ENCODE results near the gene CXCR4. TPM values are rescaled to one million over a fixed set of nuclear protein-coding genes. Genes with fewer than 3 reads are reported as not detected.

The CXCR4 gene
- total and polyA plus RNA-seq, 10 of the 15 experiments (the other 5 are each of a cell fraction or from before 2014, with no cell fraction given): 31.1 to 749 (median 52.7) TPM

DNA sequence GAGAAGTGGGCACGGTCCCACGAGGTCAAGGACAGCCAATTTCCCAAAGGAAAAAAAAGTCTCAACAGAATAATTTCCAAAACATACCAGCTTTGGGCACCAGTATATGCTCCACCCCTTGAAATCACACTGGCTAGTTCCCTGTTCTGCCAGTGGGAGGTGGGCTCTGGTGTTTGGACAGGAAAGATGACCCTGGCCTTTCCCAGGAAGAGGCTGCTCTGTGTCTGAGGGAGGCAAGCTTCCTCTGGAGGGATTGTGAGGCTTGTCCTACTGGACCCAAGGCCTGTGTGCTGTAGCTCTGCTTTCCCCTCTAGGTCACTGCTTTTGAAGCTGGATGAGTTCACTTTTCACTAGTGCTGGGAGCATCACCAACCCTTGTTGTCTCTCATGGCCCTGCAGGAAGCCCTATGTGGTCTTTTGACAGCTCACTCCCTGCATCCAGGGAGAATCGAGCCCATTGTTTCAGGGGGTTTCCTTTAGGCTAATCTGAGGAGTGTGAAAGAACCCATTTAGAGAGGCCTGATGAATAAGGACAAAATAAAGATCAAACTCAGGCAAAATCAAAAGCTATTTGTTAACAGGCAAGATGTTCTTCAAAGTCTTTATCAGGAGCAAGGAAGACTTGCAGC, 36.3 kb downstream of the CXCR4 start:
- ChIA-PET POLR2A (interaction anchor here (1.3 to 2.2 kb wide), 3 partner anchors 9 to 14 kb away, joined by 3 to 6 read pairs (median 6); no protein-coding TSS in a partner anchor), CTCF (interaction anchor here (0.6 to 2.4 kb wide), 5 partner anchors 8 to 303 kb away, joined by 3 to 6 read pairs (median 3); no protein-coding TSS in a partner anchor), RAD21 (ENCODE audit: unreplicated experiment) (interaction anchor here (1.1 to 1.6 kb wide), 3 partner anchors 12 to 165 kb away, joined by 4 to 5 read pairs (median 4); no protein-coding TSS in a partner anchor), SMC1A (ENCODE audit: uncharacterized antibody, unreplicated experiment) (interaction anchor here (0.6 to 6.3 kb wide), 12 partner anchors 9 to 168 kb away, joined by 3 to 34 read pairs (median 6); no protein-coding TSS in a partner anchor)
- ATAC-seq (peak; percentile 23; the same call in 2 of the 3 replicates), FAIRE-seq (no peak), DNase-seq (ENCODE audit: low read depth, low spot score) (no peak)
- H4K20me1 ChIP-seq (ENCODE audit: control insufficient read depth, insufficient read depth): no peaks in the 10 kb centered on the region
- 21% methylated on average over 3 of the region's 3 CpGs for WGBS (ENCODE audit: insufficient coverage, insufficient replicate concordance, low lambda C conversion rate, missing lambda C conversion rate)
- H3K4me3 ChIP-seq: no peak overlapping the region
- H3K27ac ChIP-seq (ENCODE audit: control insufficient read depth, insufficient read depth): no peak overlapping the region
- no peak overlapping the region for H3K4me2 ChIP-seq (ENCODE audit: control insufficient read depth, insufficient read depth)
- intact Hi-C loops (cut with micrococcal nuclease; ENCODE audit: unreplicated experiment) (no loop called here), in situ Hi-C loops (cut with MboI) (no loop called here)
- no peak for TF ChIP-seq JUNB (IDR thresholded peaks at IDR 0.05)
- TF ChIP-seq SP1 (IDR thresholded peaks at IDR 0.05; ENCODE audit: low read depth, low read length): no peak
- TF ChIP-seq NR2F1 (conservative IDR thresholded peaks at IDR 0.05): no peak
- no peak for TF ChIP-seq TCF7 (IDR thresholded peaks at IDR 0.05; ENCODE audit: borderline replicate concordance)
- TF ChIP-seq RAD51 (IDR thresholded peaks at IDR 0.05): no peak
- no peak for TF ChIP-seq MYC (IDR thresholded peaks at IDR 0.05; ENCODE audit: insufficient read depth, insufficient read length, insufficient replicate concordance, low read length, severe bottlenecking)
- no peak for TF ChIP-seq MEF2A (IDR thresholded peaks at IDR 0.05; ENCODE audit: insufficient read depth, low read depth, low read length)
- no peak for TF ChIP-seq ZBTB11 (CRISPR knock-in tag; IDR thresholded peaks at IDR 0.05)
- no peak for TF ChIP-seq STAT3 (IDR thresholded peaks at IDR 0.05; ENCODE audit: low read depth, low read length)
- no peak for TF ChIP-seq PML (IDR thresholded peaks at IDR 0.05; ENCODE audit: low read length)
- TF ChIP-seq NFIC (IDR thresholded peaks at IDR 0.05; ENCODE audit: low read depth, low read length): no peak
- no peak for TF ChIP-seq ATF3 (IDR thresholded peaks at IDR 0.05; ENCODE audit: borderline replicate concordance, extremely low read depth, low read depth, low read length)
- TF ChIP-seq ZNF687 (IDR thresholded peaks at IDR 0.05): no peak
- no peak for TF ChIP-seq RUNX3 (IDR thresholded peaks at IDR 0.05; ENCODE audit: low read length)
- no peak for TF ChIP-seq RB1 (IDR thresholded peaks at IDR 0.05; ENCODE audit: borderline replicate concordance)
- no peak overlapping the region for H3K9ac ChIP-seq (ENCODE audit: control insufficient read depth, insufficient read depth, low read length)
- H2AFZ ChIP-seq (ENCODE audit: control insufficient read depth, low read depth, low read length): no peak overlapping the region
- no TSS peak for BruUV-seq (replicated peaks)
- no peaks in the 10 kb centered on the region for H3K36me3 ChIP-seq (ENCODE audit: control insufficient read depth in 2 of 2, insufficient read depth in 2 of 2, low read length in 1 of 2)
- no peaks in the 10 kb centered on the region for H3K27me3 ChIP-seq (replicated peaks in 1 of 2; ENCODE audit: control insufficient read depth in 2 of 2, insufficient read depth in 2 of 2, low read length in 1 of 2)
- no peaks in the 10 kb centered on the region for H3K4me1 ChIP-seq (ENCODE audit: control insufficient read depth, insufficient read depth, low read length)
- H3K9me3 ChIP-seq (replicated peaks; ENCODE audit: control insufficient read depth, insufficient read depth, low read length): no peaks in the 10 kb centered on the region; the same call in 2 of the 3 replicates
- H3K79me2 ChIP-seq (ENCODE audit: control insufficient read depth, insufficient read depth, low read length): no peaks in the 10 kb centered on the region

Measured in GM12878 (cell line).